ENCODE results near the gene DAND5. TPM values are rescaled to one million over a fixed set of nuclear protein-coding genes. Genes with fewer than 3 reads are reported as not detected.
"Not testable (repeated sequence)": the region's sequence is repeated elsewhere in the genome, so short reads cannot be mapped to it uniquely, and the experiment has no call there.

DAND5 gene
- total RNA-seq, 1 donor from 2014 or later, result 0.07 TPM

DNA sequence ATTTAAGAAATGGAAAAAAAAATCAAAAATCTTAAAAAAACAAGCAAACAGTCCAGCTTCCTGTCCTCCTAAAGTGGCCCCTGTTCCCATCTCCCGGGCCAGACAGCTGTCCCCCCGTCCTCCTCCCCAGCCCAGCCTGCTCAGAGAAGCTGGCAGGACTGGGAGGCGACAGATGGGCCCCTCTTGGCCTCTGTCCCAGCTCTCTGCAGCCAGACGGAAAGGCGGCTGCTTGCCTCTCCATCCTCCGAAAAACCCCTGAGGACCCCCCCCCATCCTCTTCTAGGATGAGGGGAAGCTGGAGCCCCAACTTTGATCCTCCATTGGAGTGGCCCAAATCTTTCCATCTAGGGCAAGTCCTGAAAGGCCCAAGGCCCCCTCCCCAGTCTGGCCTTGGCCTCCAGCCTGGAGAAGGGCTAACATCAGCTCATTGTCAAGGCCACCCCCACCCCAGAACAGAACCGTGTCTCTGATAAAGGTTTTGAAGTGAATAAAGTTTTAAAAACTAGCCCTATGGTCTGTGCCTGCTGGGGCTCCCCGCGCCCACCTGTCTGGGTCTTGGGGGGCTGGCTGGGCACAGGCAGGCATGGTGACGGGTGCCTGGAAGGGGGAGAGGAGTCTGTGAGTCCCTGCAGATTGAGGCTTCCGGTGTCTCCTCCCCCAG, 16.1 kb upstream of the DAND5 start:
- Histone ChIP-seq H3K4me2 (no peak overlapping the region), H3K79me2 (ENCODE audit: low read depth) (peaks cover 36% of the 10 kb centered on the region), H3K27me3 (no peaks in the 10 kb centered on the region), H3K9me3 (ENCODE audit: low read depth) (no peaks in the 10 kb centered on the region), H2AFZ (replicated peaks) (no peak overlapping the region), H3K36me3 (no peaks in the 10 kb centered on the region), H3K9ac (no peak overlapping the region), H3K27ac (no peak overlapping the region), H3K4me1 (no peaks in the 10 kb centered on the region), H3K4me3 (no peak overlapping the region), H4K20me1 (ENCODE audit: low read depth) (peaks cover 15% of the 10 kb centered on the region), H3F3A (ENCODE audit: low read depth) (peaks cover 57% of the 10 kb centered on the region)
- TF ChIP-seq, protein P1, sequence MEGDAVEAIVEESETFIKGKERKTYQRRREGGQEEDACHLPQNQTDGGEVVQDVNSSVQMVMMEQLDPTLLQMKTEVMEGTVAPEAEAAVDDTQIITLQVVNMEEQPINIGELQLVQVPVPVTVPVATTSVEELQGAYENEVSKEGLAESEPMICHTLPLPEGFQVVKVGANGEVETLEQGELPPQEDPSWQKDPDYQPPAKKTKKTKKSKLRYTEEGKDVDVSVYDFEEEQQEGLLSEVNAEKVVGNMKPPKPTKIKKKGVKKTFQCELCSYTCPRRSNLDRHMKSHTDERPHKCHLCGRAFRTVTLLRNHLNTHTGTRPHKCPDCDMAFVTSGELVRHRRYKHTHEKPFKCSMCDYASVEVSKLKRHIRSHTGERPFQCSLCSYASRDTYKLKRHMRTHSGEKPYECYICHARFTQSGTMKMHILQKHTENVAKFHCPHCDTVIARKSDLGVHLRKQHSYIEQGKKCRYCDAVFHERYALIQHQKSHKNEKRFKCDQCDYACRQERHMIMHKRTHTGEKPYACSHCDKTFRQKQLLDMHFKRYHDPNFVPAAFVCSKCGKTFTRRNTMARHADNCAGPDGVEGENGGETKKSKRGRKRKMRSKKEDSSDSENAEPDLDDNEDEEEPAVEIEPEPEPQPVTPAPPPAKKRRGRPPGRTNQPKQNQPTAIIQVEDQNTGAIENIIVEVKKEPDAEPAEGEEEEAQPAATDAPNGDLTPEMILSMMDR (IDR thresholded peaks at IDR 0.05), result no peak
- TF ChIP-seq EZH2 (IDR thresholded peaks at IDR 0.05) (no peak), EZH2phosphoT487 (IDR thresholded peaks at IDR 0.05) (no peak)
- Mint-ChIP-seq H3K36me3 (peaks cover 18% of the 10 kb centered on the region), H3K4me1 (peaks cover 16% of the 10 kb centered on the region), H3K9me3 (no peaks in the 10 kb centered on the region), H3K4me3 (no peak overlapping the region), H3K27ac (no peak overlapping the region), H3K27me3 (ENCODE audit: insufficient read depth, low read depth) (peaks cover 4% of the 10 kb centered on the region)
- no peak for DNase-seq (ENCODE audit: low spot score)

DNA sequence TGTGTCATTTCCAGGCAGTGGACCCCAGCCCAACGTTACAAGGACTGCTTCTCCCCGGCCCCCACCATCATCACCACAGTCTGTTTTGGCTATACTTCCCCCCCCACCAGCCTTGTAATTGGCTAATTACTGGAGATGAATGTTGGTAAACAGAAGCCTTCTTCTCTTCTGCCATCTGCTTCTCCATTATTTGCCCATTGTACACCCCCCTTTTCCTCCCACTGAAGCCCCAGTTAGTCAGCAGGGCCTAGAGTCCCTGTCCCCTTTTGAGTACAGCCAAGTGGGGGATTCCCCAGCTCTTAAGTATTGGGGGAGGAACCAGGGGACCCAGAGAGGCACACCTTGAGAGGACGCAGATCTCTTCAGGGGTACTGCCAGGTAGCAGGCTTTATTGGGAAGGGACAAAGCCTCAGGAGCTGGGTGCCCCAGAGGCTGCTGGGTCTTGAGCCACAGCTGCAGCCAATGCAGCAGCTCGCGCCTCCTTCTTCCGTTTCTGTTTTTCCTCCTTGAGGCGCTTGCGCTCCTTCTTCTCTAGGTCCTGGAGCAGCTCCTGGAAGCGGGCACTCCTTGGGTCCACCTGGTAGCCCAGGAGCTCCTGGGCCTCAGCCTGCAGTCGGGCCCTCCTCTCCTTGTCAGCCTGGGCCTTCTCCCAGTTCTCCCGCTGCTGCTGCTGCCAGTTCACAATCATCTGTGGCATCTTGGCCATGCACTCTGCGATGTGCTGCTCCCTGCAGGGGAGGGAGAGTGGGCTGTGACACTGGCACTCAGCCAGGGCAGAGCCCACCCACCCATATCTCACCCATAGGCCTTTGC, 15.4 kb upstream of the DAND5 start:
- Histone ChIP-seq H3K27ac (no peak overlapping the region), H3K36me3 (no peaks in the 10 kb centered on the region), H3K4me2 (no peak overlapping the region), H3K4me1 (no peaks in the 10 kb centered on the region), H4K20me1 (ENCODE audit: low read depth) (peaks cover 15% of the 10 kb centered on the region), H2AFZ (replicated peaks) (no peak overlapping the region), H3K27me3 (no peaks in the 10 kb centered on the region), H3K9me3 (ENCODE audit: low read depth) (no peaks in the 10 kb centered on the region), H3K79me2 (ENCODE audit: low read depth) (peaks cover 34% of the 10 kb centered on the region), H3K4me3 (no peak overlapping the region), H3K9ac (no peak overlapping the region), H3F3A (ENCODE audit: low read depth) (peaks cover 59% of the 10 kb centered on the region)
- H3K4me1 Mint-ChIP-seq, result peaks cover 16% of the 10 kb centered on the region
- H3K36me3 Mint-ChIP-seq, result peaks cover 14% of the 10 kb centered on the region
- no peak overlapping the region for H3K4me3 Mint-ChIP-seq
- no peak for DNase-seq (ENCODE audit: low spot score)
- H3K27ac Mint-ChIP-seq, result no peak overlapping the region
- H3K27me3 Mint-ChIP-seq (ENCODE audit: insufficient read depth, low read depth), result peaks cover 8% of the 10 kb centered on the region
- no peak for TF ChIP-seq EZH2 (IDR thresholded peaks at IDR 0.05)
- TF ChIP-seq EZH2phosphoT487 (IDR thresholded peaks at IDR 0.05), result no peak
- TF ChIP-seq, protein P1 (IDR thresholded peaks at IDR 0.05), result no peak
- no peaks in the 10 kb centered on the region for H3K9me3 Mint-ChIP-seq

DNA sequence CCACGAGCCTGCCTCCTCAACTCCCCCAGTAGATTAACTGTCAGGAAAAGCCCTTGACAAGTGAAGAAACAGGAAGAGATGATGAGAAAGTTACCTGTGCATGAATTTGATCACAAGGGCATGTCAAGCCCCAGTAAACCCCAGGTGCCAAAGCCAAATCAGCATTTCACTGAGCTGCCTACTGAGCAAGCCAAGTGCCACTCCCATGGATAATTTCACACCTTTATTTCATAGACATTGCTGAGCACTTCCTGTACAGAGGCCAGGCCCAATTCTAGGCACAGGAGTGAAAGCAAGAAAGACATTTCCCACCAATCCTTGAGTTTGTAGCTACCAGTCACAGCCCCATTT, 14.8 kb upstream of the DAND5 start:
- Histone ChIP-seq H3K4me3 (no peak overlapping the region), H3K4me1 (no peaks in the 10 kb centered on the region), H3K27ac (no peak overlapping the region), H3K9ac (no peak overlapping the region), H3K27me3 (no peaks in the 10 kb centered on the region), H3K9me3 (ENCODE audit: low read depth) (no peaks in the 10 kb centered on the region), H4K20me1 (ENCODE audit: low read depth) (peaks cover 15% of the 10 kb centered on the region), H3K4me2 (no peak overlapping the region), H3K36me3 (no peaks in the 10 kb centered on the region), H3K79me2 (ENCODE audit: low read depth) (peaks cover 34% of the 10 kb centered on the region), H3F3A (ENCODE audit: low read depth) (peaks cover 59% of the 10 kb centered on the region), H2AFZ (replicated peaks) (no peak overlapping the region)
- peaks cover 8% of the 10 kb centered on the region for H3K27me3 Mint-ChIP-seq (ENCODE audit: insufficient read depth, low read depth)
- TF ChIP-seq EZH2phosphoT487 (IDR thresholded peaks at IDR 0.05) (no peak), EZH2 (IDR thresholded peaks at IDR 0.05) (no peak)
- TF ChIP-seq, protein P1 (IDR thresholded peaks at IDR 0.05), result no peak
- peaks cover 16% of the 10 kb centered on the region for H3K4me1 Mint-ChIP-seq
- no peak overlapping the region for H3K27ac Mint-ChIP-seq
- peak overlapping the region; percentile 39 for H3K4me3 Mint-ChIP-seq
- no peaks in the 10 kb centered on the region for H3K9me3 Mint-ChIP-seq
- peaks cover 14% of the 10 kb centered on the region for H3K36me3 Mint-ChIP-seq
- DNase-seq (ENCODE audit: low spot score), result no peak

DNA sequence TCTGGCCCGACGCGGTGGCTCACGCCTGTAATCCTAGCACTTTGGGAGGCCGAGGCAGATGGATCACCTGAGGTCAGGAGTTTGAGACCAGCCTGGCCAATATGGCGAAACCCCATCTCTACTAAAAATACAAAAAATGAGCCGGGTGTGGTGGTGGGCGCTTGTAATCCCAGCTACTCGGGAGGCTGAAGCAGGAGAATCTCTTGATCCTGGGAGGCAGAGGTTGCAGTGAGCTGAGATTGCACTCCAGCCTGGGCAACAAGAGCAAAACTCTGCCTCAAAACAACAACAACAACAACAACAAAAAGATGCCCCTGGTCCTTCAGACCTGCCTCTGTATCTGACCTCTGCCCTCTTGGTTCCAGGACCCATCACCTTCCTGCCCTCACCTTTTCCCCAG, 13.8 kb upstream of the DAND5 start:
- H3K4me1 ChIP-seq; H3K9me3 Mint-ChIP-seq; H3K27me3 ChIP-seq; H3K36me3 Mint-ChIP-seq; H3K36me3 ChIP-seq; DNase-seq (ENCODE audit: low spot score); H3K27me3 Mint-ChIP-seq (ENCODE audit: insufficient read depth, low read depth); H2AFZ ChIP-seq (replicated peaks); H3K27ac ChIP-seq; H3K9me3 ChIP-seq (ENCODE audit: low read depth); H3K27ac Mint-ChIP-seq; H3K9ac ChIP-seq: not testable (repeated sequence)
- H3K4me2 ChIP-seq, result peak overlapping the region; percentile 83
- peak overlapping the region; percentile 88 for H3K4me3 Mint-ChIP-seq
- H3K79me2 ChIP-seq (ENCODE audit: low read depth), result peaks cover 34% of the 10 kb centered on the region
- H3K4me3 ChIP-seq, result peak overlapping the region; percentile 82
- H3K4me1 Mint-ChIP-seq, result peaks cover 16% of the 10 kb centered on the region
- H3F3A ChIP-seq (ENCODE audit: low read depth), result peaks cover 59% of the 10 kb centered on the region
- peaks cover 15% of the 10 kb centered on the region for H4K20me1 ChIP-seq (ENCODE audit: low read depth)
